BJ (cell line): ENCODE results near the gene CHN2. TPM values are rescaled to one million over a fixed set of nuclear protein-coding genes. Genes with fewer than 3 reads are reported as not detected.

Source experiments
- CTCF ChIA-PET: fragments of 350-600 bp; formaldehyde crosslinking; extraction: SDS; loops from one replicate; lab custom pipeline; 2021; ENCODE audit warnings: antibody characterized with exemption, inconsistent platforms; lab: Yijun Ruan, JAX
- POLR2A ChIA-PET: fragments of 300-600 bp; sonication (Branson Sonifier 250); formaldehyde crosslinking; extraction: SDS; loops from one replicate; lab custom pipeline; 2021; ENCODE audit warnings: antibody characterized with exemption; lab: Charles Lee
- DNase-seq: peaks from one replicate; pipeline ENCODE4 v3.0.0-alpha.2; 2011; ENCODE audit warnings: low read depth
- H3K27me3 ChIP-seq: 2 replicates; pipeline ENCODE4 v1.6.0; 2011; ENCODE audit warnings: low read length; ENCODE audit not compliant: control insufficient read depth, insufficient read depth
- H3K36me3 ChIP-seq: 2 replicates; pipeline ENCODE4 v1.5.1; 2011; ENCODE audit warnings: low read length; ENCODE audit not compliant: control insufficient read depth, insufficient read depth
- H3K4me3 ChIP-seq: 2 replicates; pipeline ENCODE4 v1.5.1; 2011; ENCODE audit warnings: low read depth, mild to moderate bottlenecking, control low read depth, low read length
- polyA plus RNA-seq: library from polyadenylated mRNA; depleted of rRNA; stranded (reverse); fragments of >200 nt; gene quantifications from 2 replicates; pipeline ENCODE4 v1.2.3, GENCODE V29; 2011
- TF ChIP-seq, protein P1 (sequence below): IDR thresholded peaks from 2 replicates; pipeline ENCODE4 v1.5.1; 2011; ENCODE audit warnings: low read depth, mild to moderate bottlenecking, control low read depth, inconsistent platforms, low read length, moderate library complexity; ENCODE audit not compliant: insufficient read depth

CHN2 gene
- polyA plus RNA-seq, 1 experiment = not detected

- Histone ChIP-seq H3K27me3 (no peaks in the 10 kb centered on the region), H3K4me3 (no peak overlapping the region), H3K36me3 (no peaks in the 10 kb centered on the region)
- no peak for DNase-seq
- POLR2A ChIA-PET = no interaction called here
- TF ChIP-seq, protein P1, sequence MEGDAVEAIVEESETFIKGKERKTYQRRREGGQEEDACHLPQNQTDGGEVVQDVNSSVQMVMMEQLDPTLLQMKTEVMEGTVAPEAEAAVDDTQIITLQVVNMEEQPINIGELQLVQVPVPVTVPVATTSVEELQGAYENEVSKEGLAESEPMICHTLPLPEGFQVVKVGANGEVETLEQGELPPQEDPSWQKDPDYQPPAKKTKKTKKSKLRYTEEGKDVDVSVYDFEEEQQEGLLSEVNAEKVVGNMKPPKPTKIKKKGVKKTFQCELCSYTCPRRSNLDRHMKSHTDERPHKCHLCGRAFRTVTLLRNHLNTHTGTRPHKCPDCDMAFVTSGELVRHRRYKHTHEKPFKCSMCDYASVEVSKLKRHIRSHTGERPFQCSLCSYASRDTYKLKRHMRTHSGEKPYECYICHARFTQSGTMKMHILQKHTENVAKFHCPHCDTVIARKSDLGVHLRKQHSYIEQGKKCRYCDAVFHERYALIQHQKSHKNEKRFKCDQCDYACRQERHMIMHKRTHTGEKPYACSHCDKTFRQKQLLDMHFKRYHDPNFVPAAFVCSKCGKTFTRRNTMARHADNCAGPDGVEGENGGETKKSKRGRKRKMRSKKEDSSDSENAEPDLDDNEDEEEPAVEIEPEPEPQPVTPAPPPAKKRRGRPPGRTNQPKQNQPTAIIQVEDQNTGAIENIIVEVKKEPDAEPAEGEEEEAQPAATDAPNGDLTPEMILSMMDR = no peak
- CTCF ChIA-PET = interaction anchor here (1.2 kb wide), 1 partner anchor 9 kb away, joined by 3 read pairs; no protein-coding TSS in a partner anchor
Measured at GRCh38 chr7:29381206-29382094, 186.9 kb downstream of the CHN2 start.

DNA sequence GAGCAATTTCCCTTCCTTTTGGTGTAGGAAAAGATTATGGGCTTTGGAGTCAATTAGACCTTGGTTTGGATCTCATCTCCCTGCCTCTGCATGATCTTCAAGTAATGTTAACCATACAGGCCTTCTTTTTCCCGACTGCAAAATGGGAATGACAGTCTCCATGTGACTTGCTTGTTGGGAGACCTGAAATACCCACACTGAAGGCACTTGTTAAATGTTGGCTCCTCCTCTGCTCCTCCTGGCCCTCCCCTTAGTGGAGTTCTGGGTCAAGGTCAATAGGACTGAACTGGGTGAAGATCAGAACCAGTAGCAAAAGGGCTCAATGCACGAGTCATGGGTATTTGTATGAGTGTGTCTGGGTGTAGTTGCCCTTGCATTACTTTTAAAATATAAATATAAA, 189.7 kb downstream of the CHN2 start:
- no peaks in the 10 kb centered on the region for H3K36me3 ChIP-seq
- H3K4me3 ChIP-seq = no peak overlapping the region
- ChIA-PET CTCF (no interaction called here), POLR2A (no interaction called here)
- TF ChIP-seq, protein P1 = no peak
- no peak for DNase-seq
- H3K27me3 ChIP-seq = peaks cover 2% of the 10 kb centered on the region

GRCh38 chr7:29385214-29385814, 190.7 kb downstream of the CHN2 start:
- TF ChIP-seq, protein P1 = no peak
- POLR2A ChIA-PET = no interaction called here
- no peak for DNase-seq
- H3K27me3 ChIP-seq = peaks cover 2% of the 10 kb centered on the region
- H3K4me3 ChIP-seq = no peak overlapping the region
- CTCF ChIA-PET = no interaction called here
- no peaks in the 10 kb centered on the region for H3K36me3 ChIP-seq

GRCh38 chr7:29386196-29386765, 191.7 kb downstream of the CHN2 start:
- DNase-seq = no peak
- TF ChIP-seq, protein P1 = no peak
- POLR2A ChIA-PET = no interaction called here
- CTCF ChIA-PET = interaction anchor here (1.2 kb wide), 1 partner anchor 16 kb away, joined by 3 read pairs; no protein-coding TSS in a partner anchor
- Histone ChIP-seq H3K27me3 (peaks cover 2% of the 10 kb centered on the region), H3K4me3 (no peak overlapping the region), H3K36me3 (no peaks in the 10 kb centered on the region)

DNA sequence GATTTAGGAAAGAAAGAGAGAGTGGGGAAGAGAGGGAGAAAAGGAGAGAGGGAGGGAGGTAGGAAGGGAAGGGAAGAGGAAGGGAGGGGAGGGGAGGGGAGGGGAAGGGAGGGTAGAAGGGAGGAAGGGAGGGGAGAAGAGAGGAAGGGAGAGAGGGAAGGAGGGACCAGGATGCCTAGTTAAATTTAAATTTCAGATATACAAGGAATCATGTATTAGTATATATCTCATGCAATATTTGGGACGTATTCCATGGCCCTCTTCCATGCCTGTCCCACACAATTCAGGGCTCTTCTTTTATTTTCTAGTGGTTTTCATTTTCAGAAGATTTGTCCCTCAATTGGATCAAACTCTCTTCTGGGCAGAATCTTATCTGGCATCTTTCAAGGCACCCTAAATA, 196.7 kb downstream of the CHN2 start:
- no peak for DNase-seq
- Histone ChIP-seq H3K36me3 (no peaks in the 10 kb centered on the region), H3K27me3 (peaks cover 2% of the 10 kb centered on the region), H3K4me3 (no peak overlapping the region)
- ChIA-PET POLR2A (no interaction called here), CTCF (interaction anchor here (0.5 to 1.1 kb wide), 3 partner anchors 9 to 17 kb away, joined by 3 read pairs; no protein-coding TSS in a partner anchor)
- TF ChIP-seq, protein P1 = no peak
